ENCODE measurements around the gene DNTTIP2. TPM values are rescaled to one million over a fixed set of nuclear protein-coding genes. Genes with fewer than 3 reads are reported as not detected.
"Not testable (repeated sequence)": the region's sequence is repeated elsewhere in the genome, so short reads cannot be mapped to it uniquely, and the experiment has no call there.

The DNTTIP2 gene
- total RNA-seq, 1 donor from 2014 or later = 47.1 TPM

- no peak overlapping the region for H3K4me3 Mint-ChIP-seq
- peaks cover 49% of the 10 kb centered on the region for H3K36me3 Mint-ChIP-seq
- peak; percentile 84 for TF ChIP-seq CTCF (conservative IDR thresholded peaks at IDR 0.05)
- no peaks in the 10 kb centered on the region for H3K9me3 Mint-ChIP-seq
- no peak for DNase-seq (ENCODE audit: extremely low spot score, unreplicated experiment)
- peak overlapping the region; percentile 31 for H3K27ac Mint-ChIP-seq
- no peaks in the 10 kb centered on the region for H3K27me3 Mint-ChIP-seq
- peaks cover 9% of the 10 kb centered on the region for H3K4me1 Mint-ChIP-seq (ENCODE audit: unreplicated experiment)
These were observed 4.9 kb downstream of the DNTTIP2 start for GRCh38 chr1:93874025-93874651.

GRCh38 chr1:93871366-93871765 is 7.6 kb downstream of the DNTTIP2 start:
- H3K4me1 Mint-ChIP-seq (ENCODE audit: unreplicated experiment) = peaks cover 3% of the 10 kb centered on the region
- H3K27ac Mint-ChIP-seq = no peak overlapping the region
- no peak for DNase-seq (ENCODE audit: extremely low spot score, unreplicated experiment)
- H3K9me3 Mint-ChIP-seq = no peaks in the 10 kb centered on the region
- no peak for TF ChIP-seq CTCF (conservative IDR thresholded peaks at IDR 0.05)
- H3K4me3 Mint-ChIP-seq = no peak overlapping the region
- H3K27me3 Mint-ChIP-seq = no peaks in the 10 kb centered on the region
- H3K36me3 Mint-ChIP-seq = peaks cover 51% of the 10 kb centered on the region

GRCh38 chr1:93869653-93870052 is 9.4 kb downstream of the DNTTIP2 start:
- Mint-ChIP-seq H3K27me3 (no peaks in the 10 kb centered on the region), H3K9me3 (no peaks in the 10 kb centered on the region), H3K27ac (no peak overlapping the region), H3K4me3 (no peak overlapping the region), H3K36me3 (peaks cover 48% of the 10 kb centered on the region), H3K4me1 (ENCODE audit: unreplicated experiment) (no peaks in the 10 kb centered on the region)
- no peak for TF ChIP-seq CTCF (conservative IDR thresholded peaks at IDR 0.05)
- no peak for DNase-seq (ENCODE audit: extremely low spot score, unreplicated experiment)

GRCh38 chr1:93868492-93868891 is 10.5 kb downstream of the DNTTIP2 start:
- not testable (repeated sequence) for DNase-seq (ENCODE audit: extremely low spot score, unreplicated experiment); H3K27ac Mint-ChIP-seq; H3K4me3 Mint-ChIP-seq; H3K27me3 Mint-ChIP-seq; H3K9me3 Mint-ChIP-seq; H3K4me1 Mint-ChIP-seq (ENCODE audit: unreplicated experiment)
- peaks cover 40% of the 10 kb centered on the region for H3K36me3 Mint-ChIP-seq

GRCh38 chr1:93865253-93865652 is 13.8 kb downstream of the DNTTIP2 start:
- H3K27ac Mint-ChIP-seq = no peak overlapping the region
- DNase-seq (ENCODE audit: extremely low spot score, unreplicated experiment) = no peak
- H3K9me3 Mint-ChIP-seq = no peaks in the 10 kb centered on the region
- peaks cover 24% of the 10 kb centered on the region for H3K36me3 Mint-ChIP-seq
- no peak for TF ChIP-seq CTCF (conservative IDR thresholded peaks at IDR 0.05)
- no peak overlapping the region for H3K4me3 Mint-ChIP-seq
- no peaks in the 10 kb centered on the region for H3K4me1 Mint-ChIP-seq (ENCODE audit: unreplicated experiment)
- H3K27me3 Mint-ChIP-seq = peaks cover 6% of the 10 kb centered on the region

GRCh38 chr1:93864175-93864574 is 14.8 kb downstream of the DNTTIP2 start:
- no peak for DNase-seq (ENCODE audit: extremely low spot score, unreplicated experiment)
- Mint-ChIP-seq H3K27me3 (peaks cover 10% of the 10 kb centered on the region), H3K4me3 (no peak overlapping the region), H3K4me1 (ENCODE audit: unreplicated experiment) (no peaks in the 10 kb centered on the region), H3K9me3 (no peaks in the 10 kb centered on the region), H3K36me3 (peaks cover 15% of the 10 kb centered on the region), H3K27ac (no peak overlapping the region)
- TF ChIP-seq CTCF (conservative IDR thresholded peaks at IDR 0.05) = no peak

- H3K27me3 Mint-ChIP-seq; H3K36me3 Mint-ChIP-seq; H3K4me1 Mint-ChIP-seq (ENCODE audit: unreplicated experiment); H3K9me3 Mint-ChIP-seq; DNase-seq (ENCODE audit: extremely low spot score, unreplicated experiment); H3K4me3 Mint-ChIP-seq; H3K27ac Mint-ChIP-seq: not testable (repeated sequence)
These were observed 21.4 kb downstream of the DNTTIP2 start for GRCh38 chr1:93857653-93858052.

- not testable (repeated sequence) for H3K4me3 Mint-ChIP-seq, H3K36me3 Mint-ChIP-seq
These were observed 23.0 kb downstream of the DNTTIP2 start for GRCh38 chr1:93855983-93856382.

More at GRCh38 chr1:93855983-93856382, 23.0 kb downstream of the DNTTIP2 start:
- not testable (repeated sequence) for H3K4me1 Mint-ChIP-seq (ENCODE audit: unreplicated experiment); H3K9me3 Mint-ChIP-seq; H3K27ac Mint-ChIP-seq; DNase-seq (ENCODE audit: extremely low spot score, unreplicated experiment); H3K27me3 Mint-ChIP-seq
